Measurements from ENCODE around the gene OR4D1.
A peak's percentile ranks its signal among the peaks of the same experiment; 100 is the strongest.
"Not testable (repeated sequence)": the region's sequence is repeated elsewhere in the genome, so short reads cannot be mapped to it uniquely, and the experiment has no call there.

OR4D1 gene

GRCh38 chr17:58147930-58148434 lies at the start of gene OR4D1:
TSS of gene OR4D1 (plus strand) at chr17:58148384. CDS start at chr17:58155154, 6,770 bp downstream.
- DNase-seq: no peak

GRCh38 chr17:58100506-58100905 lies 47.7 kb upstream of the OR4D1 start:
- no peak for DNase-seq

GRCh38 chr17:58101898-58102297 lies 46.3 kb upstream of the OR4D1 start:
- DNase-seq: not testable (repeated sequence)

- DNase-seq: no peak
These were observed 43.1 kb upstream of the OR4D1 start for GRCh38 chr17:58105093-58105492.

- no peak for DNase-seq
These were observed 40.9 kb upstream of the OR4D1 start for GRCh38 chr17:58107306-58107705.

GRCh38 chr17:58109197-58109596 lies 39.0 kb upstream of the OR4D1 start:
- no peak for DNase-seq

- DNase-seq: no peak
These were observed 38.2 kb upstream of the OR4D1 start for GRCh38 chr17:58110012-58110411.

GRCh38 chr17:58111676-58112075 lies 36.5 kb upstream of the OR4D1 start:
- no peak for DNase-seq

- peak; percentile 88 for DNase-seq
These were observed 35.1 kb upstream of the OR4D1 start for GRCh38 chr17:58112970-58113631.

GRCh38 chr17:58113947-58114346 lies 34.2 kb upstream of the OR4D1 start:
- DNase-seq: no peak

- DNase-seq: no peak
These were observed 30.8 kb upstream of the OR4D1 start for GRCh38 chr17:58117382-58117781.

- DNase-seq: no peak
These were observed 28.7 kb upstream of the OR4D1 start for GRCh38 chr17:58119491-58119890.

- DNase-seq: peak; percentile 33
These were observed 27.9 kb upstream of the OR4D1 start for GRCh38 chr17:58120195-58120822.

GRCh38 chr17:58121925-58122324 lies 26.3 kb upstream of the OR4D1 start:
- DNase-seq: peak; percentile 19

GRCh38 chr17:58127846-58128245 lies 20.3 kb upstream of the OR4D1 start:
- no peak for DNase-seq

- DNase-seq: not testable (repeated sequence)
These were observed 15.5 kb upstream of the OR4D1 start for GRCh38 chr17:58132697-58133096.

- no peak for DNase-seq
These were observed 11.4 kb upstream of the OR4D1 start for GRCh38 chr17:58136669-58137279.

GRCh38 chr17:58141505-58141904 lies 6.7 kb upstream of the OR4D1 start:
- no peak for DNase-seq

GRCh38 chr17:58143335-58143734 lies 4.8 kb upstream of the OR4D1 start:
- not testable (repeated sequence) for DNase-seq

- no peak for DNase-seq
These were observed 3.4 kb upstream of the OR4D1 start for GRCh38 chr17:58144801-58145200.

GRCh38 chr17:58148609-58149008 lies 425 bp downstream of the OR4D1 start:
- no peak for DNase-seq

GRCh38 chr17:58150394-58150793 lies 2.2 kb downstream of the OR4D1 start:
- DNase-seq: no peak

- DNase-seq: peak; percentile 69
These were observed 4.9 kb downstream of the OR4D1 start for GRCh38 chr17:58153046-58153445.

- no peak for DNase-seq
These were observed 5.5 kb downstream of the OR4D1 start for GRCh38 chr17:58153671-58154070.
